HG03103 (cell line): ENCODE measurements around the gene MROH8.

Experiments used
- ATAC-seq: cut with Tn5 transposase; IDR thresholded peaks from one replicate; pipeline ENCODE4 v1.9.1; 2021; ENCODE audit warnings: low read depth; ENCODE audit not compliant: unreplicated experiment

The MROH8 gene

GRCh38 chr20:37200376-37200775 is 21.0 kb upstream of the MROH8 start:
- ATAC-seq, result no peak

GRCh38 chr20:37198932-37199660 is 19.7 kb upstream of the MROH8 start:
- no peak for ATAC-seq

DNA sequence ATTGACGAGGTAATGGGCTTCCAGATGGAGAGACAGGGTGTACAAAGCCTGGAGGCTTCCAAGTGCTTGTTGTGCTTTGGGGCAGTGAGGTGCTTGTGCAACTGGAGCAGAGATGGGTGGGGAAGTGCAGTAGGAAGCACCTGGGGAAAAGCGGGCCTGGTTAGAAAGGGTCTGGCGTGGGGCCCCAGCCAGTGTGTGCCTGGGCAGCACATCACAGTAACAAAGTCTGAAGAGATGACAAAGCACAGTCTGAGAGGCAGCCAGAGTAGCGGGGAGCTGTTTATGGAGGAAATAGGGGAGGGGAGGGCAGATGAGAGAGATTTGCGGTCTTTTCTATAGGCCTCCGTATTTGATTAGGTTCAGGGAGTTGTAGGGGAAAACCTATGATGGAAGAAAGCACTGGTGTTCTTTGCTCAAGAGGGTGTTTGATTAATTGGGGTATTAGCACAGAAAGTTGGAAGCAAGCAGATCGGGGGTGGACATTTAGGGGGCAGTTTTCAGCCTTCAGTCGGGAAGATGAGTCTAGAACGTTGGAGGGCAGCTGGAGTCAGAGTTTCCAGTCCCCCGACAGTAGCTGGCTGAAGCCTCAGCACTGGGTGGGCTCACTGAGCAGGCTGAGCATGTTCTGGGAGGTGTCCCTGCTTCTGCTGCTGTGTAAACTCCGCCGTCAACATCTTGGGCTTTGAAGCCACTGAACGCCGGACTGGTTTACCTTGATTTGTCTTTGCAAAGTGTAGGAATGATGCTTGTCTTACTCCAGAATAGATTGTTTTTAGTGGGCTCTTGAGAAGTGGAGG is 15.5 kb upstream of the MROH8 start:
- ATAC-seq, result no peak

- no peak for ATAC-seq
These were observed 14.5 kb upstream of the MROH8 start for GRCh38 chr20:37193821-37194220.

DNA sequence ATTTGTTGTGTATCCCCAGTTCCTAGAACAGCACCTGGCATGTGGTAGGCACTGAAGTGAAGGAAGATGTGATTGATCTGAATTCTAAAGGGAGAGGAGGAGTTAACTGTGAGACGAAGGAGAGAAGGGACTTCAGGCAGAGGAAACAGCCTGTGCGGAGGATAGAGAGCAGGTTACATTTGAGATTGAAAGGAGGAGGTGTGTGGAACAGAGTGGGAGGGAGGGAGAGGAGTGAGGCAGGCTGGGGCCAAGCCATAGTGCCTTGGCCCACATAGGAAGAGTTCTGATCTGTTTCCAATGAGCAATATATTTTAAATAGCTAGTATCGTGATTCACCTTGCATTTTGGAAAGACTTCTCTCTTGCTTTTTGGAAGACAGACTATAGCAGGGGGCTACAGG is 13.9 kb upstream of the MROH8 start:
- ATAC-seq, result no peak

GRCh38 chr20:37192137-37192854 is 12.9 kb upstream of the MROH8 start:
- ATAC-seq, result no peak

GRCh38 chr20:37190354-37191112 is 11.2 kb upstream of the MROH8 start:
- ATAC-seq, result no peak

DNA sequence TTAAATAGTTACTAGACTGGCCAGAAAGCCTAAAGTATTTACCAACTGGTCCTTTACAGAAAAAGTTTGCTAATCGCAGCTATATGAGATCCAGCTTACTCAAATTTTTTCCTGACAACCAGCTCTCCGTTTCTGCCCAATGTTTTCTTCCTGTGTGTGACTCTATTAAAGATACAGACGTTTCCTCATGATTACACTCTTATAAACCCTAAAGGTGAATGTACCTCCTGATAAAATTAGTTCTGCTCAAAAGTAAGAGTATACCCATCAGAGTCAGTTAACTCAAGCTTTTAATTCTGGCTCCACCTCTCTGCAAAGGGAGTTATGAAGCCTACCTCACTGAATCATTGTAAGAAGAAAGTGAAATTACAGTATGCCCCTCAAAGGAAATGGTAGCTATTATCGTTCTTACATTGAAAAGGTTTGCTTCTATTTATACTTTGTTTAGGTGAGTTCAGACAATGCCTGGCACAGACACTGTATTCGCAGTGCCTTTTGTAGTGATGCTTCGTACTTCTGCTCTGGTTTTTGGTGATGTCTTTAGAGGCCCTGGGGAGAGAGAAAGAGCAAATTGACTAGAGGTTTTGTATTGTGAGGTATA is 10.2 kb upstream of the MROH8 start:
- no peak for ATAC-seq

GRCh38 chr20:37188787-37189186 is 9.4 kb upstream of the MROH8 start:
- no peak for ATAC-seq

GRCh38 chr20:37185686-37186085 is 6.3 kb upstream of the MROH8 start:
- no peak for ATAC-seq

DNA sequence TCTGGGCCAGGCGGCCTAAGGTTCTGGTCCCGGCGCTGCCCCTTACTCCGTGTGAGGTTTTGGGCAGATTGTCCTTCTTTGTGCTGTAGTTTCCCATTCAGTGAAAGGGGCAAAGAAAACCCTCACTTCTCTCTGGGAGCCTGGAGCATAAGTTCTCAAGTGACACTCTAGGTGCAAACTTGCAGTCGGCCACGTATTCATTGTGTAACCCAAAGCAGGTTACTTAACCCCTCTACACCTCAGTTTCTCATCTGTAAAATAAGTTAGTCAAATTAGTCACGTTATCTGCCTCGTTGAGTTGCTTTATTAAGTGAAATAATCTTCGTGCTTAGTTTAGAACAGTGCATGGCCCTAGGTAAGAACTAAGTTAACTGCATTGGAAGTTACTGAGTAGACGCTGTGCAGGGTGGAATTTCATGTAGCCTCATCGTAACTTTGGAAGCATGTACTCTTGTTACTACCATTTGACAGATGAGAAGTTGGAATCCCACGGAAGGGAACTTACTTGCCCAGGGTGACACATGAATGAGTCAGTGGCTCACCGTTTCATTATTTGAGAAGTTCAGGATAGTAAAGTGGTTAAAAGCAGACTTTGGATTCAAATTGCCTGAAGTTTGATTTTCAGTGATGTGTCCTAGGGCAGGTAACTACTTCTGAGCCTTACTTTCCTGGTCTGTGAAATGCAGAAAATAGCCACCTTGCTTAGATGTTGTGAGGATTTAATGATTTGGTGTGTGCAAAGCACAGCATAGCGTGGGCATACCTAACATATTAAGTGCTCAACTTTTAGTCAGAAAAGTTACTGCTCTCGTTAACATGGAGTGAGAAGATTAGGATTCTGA is 556 bp upstream of the MROH8 start:
- no peak for ATAC-seq

DNA sequence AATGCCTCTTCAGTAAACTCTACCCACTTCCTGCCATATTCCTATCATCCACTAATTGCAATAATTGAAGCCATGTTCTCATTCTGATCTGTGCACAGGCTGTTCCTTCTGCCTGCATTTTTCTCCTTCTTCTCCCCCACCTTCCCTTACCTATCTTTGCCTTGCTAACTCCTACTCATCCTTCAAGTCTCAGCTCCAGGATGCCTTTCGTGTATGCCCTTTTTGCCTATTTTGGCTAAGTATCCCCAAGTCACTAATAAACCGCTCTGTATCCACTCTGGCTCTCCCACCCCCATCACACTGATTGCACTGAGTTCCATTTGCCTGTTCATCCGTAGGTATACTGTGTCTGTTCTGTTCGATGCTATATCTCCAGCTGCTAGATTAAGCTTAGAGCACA is 6.5 kb downstream of the MROH8 start:
- ATAC-seq, result no peak

GRCh38 chr20:37166867-37167266 is 12.5 kb downstream of the MROH8 start:
- ATAC-seq, result no peak

DNA sequence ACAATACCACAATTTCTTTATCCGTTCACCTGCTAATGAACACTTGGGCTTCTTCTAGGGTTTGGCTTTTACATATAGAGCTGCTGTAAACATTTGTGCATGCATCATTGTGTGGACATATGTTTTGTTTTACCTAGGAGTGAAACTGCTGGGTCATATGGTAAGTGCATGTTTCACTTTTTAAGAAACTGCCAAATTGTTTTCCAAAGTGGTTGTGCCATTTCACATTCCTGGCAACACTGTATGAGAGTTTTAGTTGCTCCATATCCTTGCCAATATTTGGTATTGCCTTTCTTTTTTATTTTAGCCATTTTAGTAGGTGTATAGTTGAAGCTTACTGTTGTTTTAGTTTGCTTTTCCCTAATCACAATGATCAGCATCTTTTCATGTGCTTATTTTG is 14.3 kb downstream of the MROH8 start:
- ATAC-seq, result no peak

DNA sequence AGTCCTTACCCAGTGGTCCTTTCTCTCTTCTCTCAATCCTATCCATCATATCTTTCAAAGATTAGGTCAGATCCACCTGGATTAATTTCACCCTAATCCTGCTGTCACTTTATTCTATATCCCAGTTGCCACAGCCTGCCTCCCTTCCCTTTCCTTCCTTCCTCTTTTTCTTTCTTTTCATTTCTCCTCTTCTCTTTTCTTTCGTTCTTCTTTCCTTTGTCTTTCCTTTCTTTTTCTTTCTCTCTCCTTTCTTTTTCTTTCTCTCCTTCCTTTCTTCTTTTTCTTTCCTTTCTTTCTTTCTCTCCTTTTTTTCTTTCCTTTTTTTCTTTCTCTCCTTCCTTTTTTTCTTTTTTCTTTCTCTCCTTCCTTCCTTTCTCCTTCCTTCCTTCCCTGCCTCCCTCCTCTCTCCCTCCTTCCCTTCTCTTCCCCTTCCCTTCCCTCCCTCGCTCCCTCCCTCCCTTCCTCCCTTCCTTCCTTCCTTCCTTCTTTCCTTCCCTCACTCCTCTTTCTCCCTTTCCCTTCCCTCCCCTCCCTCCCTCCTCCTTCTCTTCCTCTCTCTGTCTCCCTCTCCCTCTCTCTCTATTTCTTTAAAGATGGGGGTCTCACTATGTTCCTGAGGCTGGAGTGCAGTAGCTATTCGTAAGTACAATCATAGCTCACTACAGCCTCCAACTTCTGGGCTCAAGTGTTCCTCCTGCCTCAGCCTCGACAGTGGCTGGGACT is 15.4 kb downstream of the MROH8 start:
- ATAC-seq, result no peak

DNA sequence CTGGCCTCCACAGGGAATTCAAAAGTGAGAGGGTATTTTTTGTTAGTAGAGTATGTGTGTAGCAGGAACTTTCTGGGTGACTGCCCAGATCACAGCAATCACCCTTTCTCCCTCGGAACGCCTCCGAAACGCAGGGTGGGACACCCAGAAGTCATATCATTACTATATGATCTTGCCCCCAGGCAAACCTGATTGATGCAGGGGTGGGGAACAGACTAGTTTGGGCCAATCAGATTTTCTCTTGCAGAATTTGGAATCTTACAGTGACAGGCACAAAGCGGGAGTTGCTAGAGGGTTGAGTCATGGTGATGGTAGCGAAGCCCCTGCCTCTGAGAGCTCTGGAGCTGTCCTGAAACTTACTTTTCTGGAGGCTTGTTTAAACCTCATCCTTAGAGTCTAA is 16.7 kb downstream of the MROH8 start:
- no peak for ATAC-seq

DNA sequence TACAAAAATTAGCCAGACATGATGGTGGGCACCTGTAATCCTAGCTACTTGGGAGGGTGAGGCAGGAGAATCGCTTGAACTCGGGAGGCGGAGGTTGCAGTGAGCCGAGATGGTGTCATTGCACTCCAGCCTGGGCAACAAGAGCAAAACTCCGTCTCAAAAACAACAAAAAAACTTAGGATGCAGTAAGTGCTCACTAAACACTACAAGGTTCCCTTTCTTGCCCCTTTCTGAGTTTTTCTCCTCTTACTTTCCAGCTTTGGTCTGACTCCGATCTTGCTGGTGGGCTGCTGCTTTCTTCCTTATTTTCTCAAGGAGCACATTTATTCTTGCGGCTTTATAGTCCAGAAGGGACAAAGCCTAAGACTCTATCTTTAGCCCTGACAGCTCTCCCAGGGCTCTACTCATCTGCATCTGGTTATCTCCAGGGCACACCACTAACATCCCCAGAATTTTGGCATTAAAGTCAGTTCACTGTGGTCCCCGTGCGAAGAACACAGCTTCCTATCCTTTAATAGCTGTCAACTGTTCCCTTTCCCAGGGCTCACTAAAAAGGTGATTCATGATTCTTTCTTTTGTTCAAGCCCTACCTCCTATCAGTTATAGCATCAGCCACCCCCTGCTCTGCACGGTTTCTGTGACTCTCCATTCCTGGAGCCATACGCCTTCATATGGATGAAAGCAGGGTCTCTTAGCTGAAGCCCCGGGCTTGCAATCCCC is 17.4 kb downstream of the MROH8 start:
- ATAC-seq, result no peak

DNA sequence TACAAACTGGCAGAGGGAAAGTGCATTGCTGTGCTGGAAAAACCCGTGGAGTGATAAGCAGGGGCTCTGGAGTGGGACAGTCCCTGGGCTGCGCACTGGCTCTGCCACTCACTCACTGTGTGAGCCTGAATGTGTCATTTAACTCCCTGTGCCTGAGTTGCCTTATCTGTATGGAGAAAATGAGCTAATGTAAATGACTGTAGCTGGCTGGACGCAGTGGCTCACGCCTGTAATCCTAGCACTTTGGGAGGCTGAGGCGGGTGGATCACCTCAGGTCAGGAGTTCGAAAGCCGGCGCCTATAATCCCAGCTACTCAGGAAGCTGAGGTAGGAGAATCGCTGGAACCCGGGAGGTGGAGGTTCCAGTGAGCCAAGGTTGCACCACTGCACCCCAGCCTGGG is 18.7 kb downstream of the MROH8 start:
- ATAC-seq, result no peak
